Neural progenitor cell (in vitro differentiated cells): ENCODE data around the gene TBC1D17.
A peak's percentile ranks its signal among the peaks of the same experiment; 100 is the strongest.

ENCODE experiments used
- EZH2phosphoT487 ChIP-seq: fragments of 200-600 bp; sonication (generic); IDR thresholded peaks from 2 replicates; pipeline ENCODE4 v1.6.1; 2017; ENCODE audit warnings: antibody characterized with exemption
- TF ChIP-seq, protein P1 (sequence below): fragments of 200-600 bp; sonication (generic); IDR thresholded peaks from 2 replicates; pipeline ENCODE4 v1.5.1; 2017; ENCODE audit warnings: antibody characterized with exemption, mild to moderate bottlenecking

DNA sequence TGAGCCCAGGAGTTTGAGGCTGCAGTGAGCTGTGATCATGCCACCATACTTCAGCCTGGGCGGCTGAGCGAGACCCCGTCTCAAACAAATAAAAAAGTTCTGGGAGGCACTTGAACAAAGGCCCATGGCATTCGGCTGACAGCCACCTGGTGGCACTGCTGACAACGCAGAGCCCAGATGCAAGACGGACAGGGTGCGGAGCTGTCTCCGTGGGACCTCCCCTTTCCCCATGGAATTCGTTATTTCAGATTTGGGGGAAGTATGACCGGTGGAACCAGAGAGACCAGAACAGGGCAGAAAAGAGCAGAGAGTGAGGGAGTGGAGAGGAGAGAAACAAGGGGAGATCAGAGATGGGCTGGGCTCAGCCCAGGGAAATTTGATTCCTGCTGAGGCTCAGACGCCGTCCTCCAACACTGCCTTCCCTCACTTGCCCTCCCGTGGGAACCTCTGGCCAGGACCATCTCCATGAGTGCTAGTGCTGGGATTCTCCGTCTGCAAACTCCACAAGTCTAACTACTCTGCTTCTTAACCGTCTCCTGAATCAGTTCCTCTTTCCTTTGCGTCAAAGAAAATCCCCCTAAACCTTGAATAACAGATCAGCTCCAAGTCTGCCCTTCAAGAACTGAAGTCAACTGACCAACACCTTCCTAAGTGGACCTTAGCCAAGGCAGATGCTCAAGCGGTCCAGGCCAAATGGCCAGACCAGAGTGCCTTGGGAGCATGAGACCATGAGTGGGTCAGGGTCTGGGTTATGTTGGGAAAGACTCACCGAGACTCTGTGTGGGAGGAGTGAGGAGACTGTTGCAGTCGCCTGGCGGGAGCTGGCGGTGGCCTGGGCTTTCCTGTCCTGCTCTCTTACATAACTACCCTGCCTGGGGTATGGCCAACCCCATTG is 39.6 kb downstream of the TBC1D17 start:
- TF ChIP-seq, protein P1, sequence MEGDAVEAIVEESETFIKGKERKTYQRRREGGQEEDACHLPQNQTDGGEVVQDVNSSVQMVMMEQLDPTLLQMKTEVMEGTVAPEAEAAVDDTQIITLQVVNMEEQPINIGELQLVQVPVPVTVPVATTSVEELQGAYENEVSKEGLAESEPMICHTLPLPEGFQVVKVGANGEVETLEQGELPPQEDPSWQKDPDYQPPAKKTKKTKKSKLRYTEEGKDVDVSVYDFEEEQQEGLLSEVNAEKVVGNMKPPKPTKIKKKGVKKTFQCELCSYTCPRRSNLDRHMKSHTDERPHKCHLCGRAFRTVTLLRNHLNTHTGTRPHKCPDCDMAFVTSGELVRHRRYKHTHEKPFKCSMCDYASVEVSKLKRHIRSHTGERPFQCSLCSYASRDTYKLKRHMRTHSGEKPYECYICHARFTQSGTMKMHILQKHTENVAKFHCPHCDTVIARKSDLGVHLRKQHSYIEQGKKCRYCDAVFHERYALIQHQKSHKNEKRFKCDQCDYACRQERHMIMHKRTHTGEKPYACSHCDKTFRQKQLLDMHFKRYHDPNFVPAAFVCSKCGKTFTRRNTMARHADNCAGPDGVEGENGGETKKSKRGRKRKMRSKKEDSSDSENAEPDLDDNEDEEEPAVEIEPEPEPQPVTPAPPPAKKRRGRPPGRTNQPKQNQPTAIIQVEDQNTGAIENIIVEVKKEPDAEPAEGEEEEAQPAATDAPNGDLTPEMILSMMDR: peak; percentile 46
- TF ChIP-seq EZH2phosphoT487: no peak
